ENCODE measurements around the gene AAR2.

- TF ChIP-seq CTCF (IDR thresholded peaks at IDR 0.05; ENCODE audit: borderline replicate concordance, extremely low read depth, low read length, poor library complexity, severe bottlenecking) (no peak), EZH2 (IDR thresholded peaks at IDR 0.05; ENCODE audit: borderline replicate concordance, low read depth, low read length, severe bottlenecking) (no peak)
Measured at GRCh38 chr20:36267605-36268381, 31.5 kb downstream of the AAR2 start.

Measured in DND-41 (cell line).